Sigmoid colon (tissue), 7 donors: ENCODE measurements around the gene TMEM260. TPM values are rescaled to one million over a fixed set of nuclear protein-coding genes. Genes with fewer than 3 reads are reported as not detected.
A peak's percentile ranks its signal among the peaks of the same experiment; 100 is the strongest.

ENCODE experiments used
- DNase-seq: peaks from one replicate; pipeline ENCODE4 v3.0.0-alpha.2; 2019
- H3K27ac ChIP-seq, 4 donors: fragments of 200-600 bp; sonication (generic); one replicate each; pipeline ENCODE4 v1.5.1; 2016 to 2019; ENCODE audit warnings: mild to moderate bottlenecking in 1 of 4
- H3K27me3 ChIP-seq, 3 donors: fragments of 200-600 bp; sonication (generic); one replicate each; pipeline ENCODE4 v1.5.1; 2019; ENCODE audit warnings: mild to moderate bottlenecking in 1 of 3
- H3K36me3 ChIP-seq, 4 donors: fragments of 200-600 bp; sonication (generic); one replicate each; pipeline ENCODE4 v1.5.1; 2016 to 2019
- H3K4me1 ChIP-seq, 4 donors: fragments of 200-600 bp; sonication (generic); one replicate each; pipeline ENCODE4 v1.5.1; 2017 to 2019
- H3K4me3 ChIP-seq, 4 donors: fragments of 200-600 bp; sonication (generic); one replicate each; pipeline ENCODE4 v1.5.1; 2017 to 2019; ENCODE audit warnings: mild to moderate bottlenecking in 2 of 4, moderate library complexity in 1 of 4
- H3K9me3 ChIP-seq, 4 donors: fragments of 200-600 bp in 3 of 4; sonication (generic) in 3 of 4; one replicate each; pipeline versions ENCODE4 v1.5.1 to v1.6.1; 2013 to 2019
- CTCF ChIP-seq, 4 experiments: fragments of 450-650 bp in 3 of 4; fragments of 200-600 bp in 1 of 4; IDR thresholded peaks; one replicate each; pipeline ENCODE4 v1.5.1; 2016 to 2019; ENCODE audit warnings: antibody characterized with exemption in 4 of 4, mild to moderate bottlenecking in 3 of 4, moderate library complexity in 2 of 4
- EP300 ChIP-seq, 4 donors: sonication (generic); formaldehyde crosslinking; IDR thresholded peaks; one replicate each; pipeline ENCODE4 v1.6.1; 2017; ENCODE audit warnings: antibody characterized with exemption in 4 of 4
- POLR2A ChIP-seq, 2 donors: fragments of 450-650 bp; IDR thresholded peaks; one replicate each; pipeline ENCODE4 v1.6.1; 2016; ENCODE audit warnings: antibody characterized with exemption in 2 of 2, mild to moderate bottlenecking in 2 of 2, moderate library complexity in 2 of 2
- POLR2AphosphoS5 ChIP-seq, 4 donors: sonication (generic); formaldehyde crosslinking; IDR thresholded peaks; one replicate each; pipeline ENCODE4 v1.6.1; 2017; ENCODE audit warnings: antibody characterized with exemption in 4 of 4
- WGBS, 2 donors: extraction: QIAGEN DNeasy Blood & Tissue Kit; methylation state at CpG; one replicate each; pipeline ENCODE4 v1.1.7; 2013; 5-methylcytosine and 5-hydroxymethylcytosine counted together
- intact Hi-C: fragments of 100-400 bp; cut with DNase I; formaldehyde crosslinking; loops from one replicate; pipeline ENCODE4 v1.15.1; 2023
- polyA plus RNA-seq, 3 donors: library from polyadenylated mRNA; stranded (reverse); fragments of 200-250 nt; gene quantifications; one replicate each; pipeline ENCODE4 v1.2.3, GENCODE V29; 2013
- total RNA-seq, 4 donors: library from RNA; depleted of rRNA; stranded (reverse); fragments of >200 nt; gene quantifications; one replicate each; pipeline ENCODE4 v1.1.0, GENCODE V29; 2016
- donor health status: healthy with polysubstance abuse.
- donor health status: Bipolar disorder and iron deficiency.
- donor health status: healthy.

The TMEM260 gene
- total and polyA plus RNA-seq, 7 donors = 1.6 to 15.0 (median 10.3) TPM

GRCh38 chr14:56657604-56658003 is 78.0 kb downstream of the TMEM260 start:
- Histone ChIP-seq H3K9me3 (no peaks in the 10 kb centered on the region), H3K36me3 (no peaks in the 10 kb centered on the region), H3K4me1 (no peaks in the 10 kb centered on the region), H3K27me3 (no peaks in the 10 kb centered on the region), H3K27ac (no peak overlapping the region), H3K4me3 (no peak overlapping the region)
- DNase-seq = no peak
- intact Hi-C loops = loop anchor here (10.0 kb wide), 1 partner anchor 657 kb away; no protein-coding TSS in a partner anchor
- TF ChIP-seq POLR2A (IDR thresholded peaks at IDR 0.05) (no peak), EP300 (IDR thresholded peaks at IDR 0.05) (no peak), CTCF (IDR thresholded peaks at IDR 0.05) (no peak), POLR2AphosphoS5 (IDR thresholded peaks at IDR 0.05) (no peak)
- WGBS, 2 donors = 71 to 76% methylated on average over 2 of the region's 2 CpGs

- Histone ChIP-seq H3K9me3 (no peaks in the 10 kb centered on the region), H3K36me3 (no peaks in the 10 kb centered on the region), H3K27ac (no peak overlapping the region), H3K4me3 (no peak overlapping the region), H3K4me1 (no peaks in the 10 kb centered on the region), H3K27me3 (no peaks in the 10 kb centered on the region)
- 48 to 56% methylated on average over 8 of the region's 8 CpGs for WGBS, 2 donors
- intact Hi-C loops = loop anchor here (10.0 kb wide), 1 partner anchor 655 kb away; no protein-coding TSS in a partner anchor
- DNase-seq = no peak
- TF ChIP-seq POLR2A (IDR thresholded peaks at IDR 0.05) = no peak
- TF ChIP-seq EP300 (IDR thresholded peaks at IDR 0.05) = no peak
- TF ChIP-seq POLR2AphosphoS5 (IDR thresholded peaks at IDR 0.05) = no peak
- no peak for TF ChIP-seq CTCF (IDR thresholded peaks at IDR 0.05)
Measured at GRCh38 chr14:56659378-56659777, 79.8 kb downstream of the TMEM260 start.

- H3K4me3 ChIP-seq = no peak overlapping the region
- DNase-seq = no peak
- TF ChIP-seq POLR2A (IDR thresholded peaks at IDR 0.05) (no peak), EP300 (IDR thresholded peaks at IDR 0.05) (no peak), CTCF (IDR thresholded peaks at IDR 0.05) (peak in 1 of 4 experiments; percentile 19)
- no peak overlapping the region for H3K27ac ChIP-seq
- H3K4me1 ChIP-seq = no peaks in the 10 kb centered on the region
- no peaks in the 10 kb centered on the region for H3K36me3 ChIP-seq
- H3K27me3 ChIP-seq = no peaks in the 10 kb centered on the region
- H3K9me3 ChIP-seq = no peaks in the 10 kb centered on the region
- intact Hi-C loops = loop anchor here (10.0 kb wide), 1 partner anchor 655 kb away; no protein-coding TSS in a partner anchor
- WGBS, 2 donors = 21 to 41% methylated on average over 7 of the region's 7 CpGs
Measured at GRCh38 chr14:56659964-56660551, 80.5 kb downstream of the TMEM260 start.

GRCh38 chr14:56660677-56661389 is 81.2 kb downstream of the TMEM260 start:
- Histone ChIP-seq H3K4me3 (no peak overlapping the region), H3K36me3 (no peaks in the 10 kb centered on the region), H3K27ac (no peak overlapping the region), H3K9me3 (no peaks in the 10 kb centered on the region), H3K27me3 (no peaks in the 10 kb centered on the region), H3K4me1 (no peaks in the 10 kb centered on the region)
- 55 to 61% methylated on average over 6 of the region's 6 CpGs for WGBS, 2 donors
- TF ChIP-seq CTCF (IDR thresholded peaks at IDR 0.05) (no peak), POLR2A (IDR thresholded peaks at IDR 0.05) (no peak), EP300 (IDR thresholded peaks at IDR 0.05) (no peak), POLR2AphosphoS5 (IDR thresholded peaks at IDR 0.05) (no peak)
- intact Hi-C loops = no loop called here
- DNase-seq = no peak
